RWPE2 (cell line): ENCODE data around the gene RPTOR.

Experiments used
- ATAC-seq: fragments of 200-7000 bp; cut with Tn5 transposase; 3 replicates; pipeline ENCODE4 v1.9.1; 2021; ENCODE audit warnings: low read depth
- DNase-seq: peaks from one replicate; pipeline ENCODE4 v3.0.0-alpha.2; 2020; ENCODE audit warnings: low spot score
- H3K27ac ChIP-seq: fragments of 450-650 bp; 2 replicates; pipeline ENCODE4 v1.5.1; 2017; ENCODE audit warnings: mild to moderate bottlenecking; ENCODE audit not compliant: poor library complexity, severe bottlenecking
- H3K27me3 ChIP-seq: fragments of 250-450 bp; sonication (Bioruptor Pico); 2 replicates; pipeline ENCODE4 v1.5.1; 2021; ENCODE audit warnings: mild to moderate bottlenecking, moderate library complexity; ENCODE audit not compliant: insufficient read depth, poor library complexity, severe bottlenecking
- H3K36me3 ChIP-seq: fragments of 250-450 bp; sonication (Bioruptor Pico); 2 replicates; pipeline ENCODE4 v1.5.1; 2020; ENCODE audit warnings: low read depth, mild to moderate bottlenecking, moderate library complexity
- H3K4me1 ChIP-seq: fragments of 250-450 bp; sonication (Bioruptor Pico); 2 replicates; pipeline ENCODE4 v1.5.1; 2021; ENCODE audit warnings: mild to moderate bottlenecking, moderate library complexity; ENCODE audit not compliant: insufficient read depth, poor library complexity, severe bottlenecking
- H3K4me3 ChIP-seq: fragments of 250-450 bp; sonication (Bioruptor Pico); 2 replicates; pipeline ENCODE4 v1.5.1; 2021; ENCODE audit warnings: mild to moderate bottlenecking, moderate library complexity; ENCODE audit not compliant: severe bottlenecking
- H3K9me3 ChIP-seq: fragments of 250-450 bp; sonication (Bioruptor Pico); 2 replicates; pipeline ENCODE4 v1.5.1; 2021; ENCODE audit warnings: mild to moderate bottlenecking, moderate library complexity; ENCODE audit not compliant: severe bottlenecking
- CTCF ChIP-seq: fragments of 450-650 bp; IDR thresholded peaks from one replicate; pipeline ENCODE4 v1.5.1; 2017; ENCODE audit warnings: mild to moderate bottlenecking, moderate library complexity; ENCODE audit not compliant: poor library complexity, severe bottlenecking

The RPTOR gene

GRCh38 chr17:80893604-80894438 lies 349.2 kb downstream of the RPTOR start:
- H3K27ac ChIP-seq: peak overlapping the region; percentile 98
- H3K36me3 ChIP-seq: peaks cover 26% of the 10 kb centered on the region
- no peak for ATAC-seq

GRCh38 chr17:80894439-80894721 lies 349.7 kb downstream of the RPTOR start:
- H3K4me3 ChIP-seq: no peak overlapping the region
- H3K27me3 ChIP-seq: no peaks in the 10 kb centered on the region
- ATAC-seq: no peak
- no peak for DNase-seq
- peaks cover 30% of the 10 kb centered on the region for H3K36me3 ChIP-seq
- no peak for TF ChIP-seq CTCF
- peaks cover 27% of the 10 kb centered on the region for H3K4me1 ChIP-seq
- H3K9me3 ChIP-seq: no peaks in the 10 kb centered on the region
- H3K27ac ChIP-seq: no peak overlapping the region

More at GRCh38 chr17:80893604-80894438, 349.2 kb downstream of the RPTOR start:
- Histone ChIP-seq H3K4me1 (peaks cover 27% of the 10 kb centered on the region), H3K27me3 (no peaks in the 10 kb centered on the region), H3K4me3 (no peak overlapping the region), H3K9me3 (no peaks in the 10 kb centered on the region)
- DNase-seq: no peak
- no peak for TF ChIP-seq CTCF

- ATAC-seq (no peak), DNase-seq (no peak)
- Histone ChIP-seq H3K36me3 (peaks cover 31% of the 10 kb centered on the region), H3K4me1 (peaks cover 27% of the 10 kb centered on the region), H3K27me3 (no peaks in the 10 kb centered on the region), H3K27ac (no peak overlapping the region), H3K9me3 (no peaks in the 10 kb centered on the region), H3K4me3 (no peak overlapping the region)
- no peak for TF ChIP-seq CTCF
Measured at GRCh38 chr17:80894726-80895125, 350.1 kb downstream of the RPTOR start.

DNA sequence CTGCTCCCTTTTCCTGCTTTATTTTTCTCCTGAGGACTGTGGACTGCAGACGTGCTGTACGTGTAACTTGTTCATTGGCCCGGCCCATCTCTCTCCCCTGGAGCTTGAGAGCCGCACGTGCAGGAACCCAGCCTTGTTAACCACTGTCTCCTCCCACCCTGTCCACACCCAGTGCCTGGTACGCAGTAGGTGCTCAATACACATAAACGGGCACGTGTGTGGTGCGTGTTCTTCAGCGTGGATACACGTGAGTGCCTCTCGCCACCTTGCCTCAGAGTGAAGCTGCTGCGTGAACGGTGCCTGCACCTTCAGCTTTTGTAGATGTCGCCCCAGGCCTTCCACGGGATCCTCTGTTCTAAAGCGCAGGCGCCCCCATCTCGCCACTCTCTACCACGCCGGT lies 350.7 kb downstream of the RPTOR start:
- no peak for DNase-seq
- no peak for ATAC-seq
- H3K27ac ChIP-seq: no peak overlapping the region

More for the DNA sequence above, 350.7 kb downstream of the RPTOR start:
- Histone ChIP-seq H3K4me3 (no peak overlapping the region), H3K9me3 (no peaks in the 10 kb centered on the region), H3K4me1 (peaks cover 27% of the 10 kb centered on the region), H3K27me3 (no peaks in the 10 kb centered on the region), H3K36me3 (peaks cover 34% of the 10 kb centered on the region)
- TF ChIP-seq CTCF: no peak
